C4-2B (cell line): ENCODE data around the gene ATP4B.

ENCODE experiments used
- H3K27ac ChIP-seq: fragments of 450-650 bp; 2 replicates; pipeline ENCODE4 v1.5.1; 2017
- ZFX ChIP-seq: fragments of 450-650 bp; IDR thresholded peaks from 2 replicates; pipeline ENCODE4 v1.6.1; 2017
- TF ChIP-seq, protein P1 (sequence below): fragments of 450-650 bp; conservative IDR thresholded peaks from 2 replicates; pipeline ENCODE4 v1.5.1; 2017; ENCODE audit warnings: mild to moderate bottlenecking

The ATP4B gene

DNA sequence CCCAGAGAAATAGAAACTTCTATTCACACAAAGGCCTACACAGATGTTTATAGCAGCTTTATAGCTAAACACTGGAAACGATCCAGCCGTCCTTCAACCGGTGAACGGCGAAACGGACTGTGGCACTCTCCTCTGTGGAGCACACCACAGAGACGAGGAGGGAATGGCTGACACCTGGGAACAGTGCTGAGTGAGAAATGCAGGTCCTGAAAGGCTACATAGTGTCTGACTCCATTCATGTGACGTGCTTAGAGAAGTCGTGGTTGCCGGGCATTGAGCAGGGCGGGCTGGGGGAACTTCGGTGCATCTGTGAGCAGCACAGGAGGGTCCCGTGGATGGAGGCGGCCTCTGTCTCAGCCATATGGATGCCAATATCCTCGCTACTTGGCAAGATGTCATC, 5.9 kb upstream of the ATP4B start:
- no peak overlapping the region for H3K27ac ChIP-seq
- TF ChIP-seq, protein P1, sequence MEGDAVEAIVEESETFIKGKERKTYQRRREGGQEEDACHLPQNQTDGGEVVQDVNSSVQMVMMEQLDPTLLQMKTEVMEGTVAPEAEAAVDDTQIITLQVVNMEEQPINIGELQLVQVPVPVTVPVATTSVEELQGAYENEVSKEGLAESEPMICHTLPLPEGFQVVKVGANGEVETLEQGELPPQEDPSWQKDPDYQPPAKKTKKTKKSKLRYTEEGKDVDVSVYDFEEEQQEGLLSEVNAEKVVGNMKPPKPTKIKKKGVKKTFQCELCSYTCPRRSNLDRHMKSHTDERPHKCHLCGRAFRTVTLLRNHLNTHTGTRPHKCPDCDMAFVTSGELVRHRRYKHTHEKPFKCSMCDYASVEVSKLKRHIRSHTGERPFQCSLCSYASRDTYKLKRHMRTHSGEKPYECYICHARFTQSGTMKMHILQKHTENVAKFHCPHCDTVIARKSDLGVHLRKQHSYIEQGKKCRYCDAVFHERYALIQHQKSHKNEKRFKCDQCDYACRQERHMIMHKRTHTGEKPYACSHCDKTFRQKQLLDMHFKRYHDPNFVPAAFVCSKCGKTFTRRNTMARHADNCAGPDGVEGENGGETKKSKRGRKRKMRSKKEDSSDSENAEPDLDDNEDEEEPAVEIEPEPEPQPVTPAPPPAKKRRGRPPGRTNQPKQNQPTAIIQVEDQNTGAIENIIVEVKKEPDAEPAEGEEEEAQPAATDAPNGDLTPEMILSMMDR: no peak
- no peak for TF ChIP-seq ZFX

DNA sequence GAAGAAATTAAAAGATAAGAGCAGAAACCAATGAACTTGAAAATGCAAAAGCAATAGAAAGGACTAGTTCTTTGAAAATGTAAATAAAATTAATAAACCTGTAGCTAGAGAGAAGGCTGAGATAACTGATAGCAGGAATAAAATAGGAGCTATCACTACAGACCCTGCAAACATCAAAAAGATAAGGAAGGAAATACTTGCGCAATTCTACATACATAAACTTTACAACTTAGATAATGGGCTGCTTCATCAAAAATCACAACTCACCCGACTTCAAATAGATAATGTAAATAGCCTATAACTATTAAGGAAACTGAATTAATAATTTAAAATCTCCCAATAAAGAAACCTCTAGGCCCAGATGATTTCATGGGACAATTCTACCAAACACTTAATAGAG, 3.5 kb upstream of the ATP4B start:
- H3K27ac ChIP-seq: no peak overlapping the region
- TF ChIP-seq ZFX: no peak
- TF ChIP-seq, protein P1: no peak

DNA sequence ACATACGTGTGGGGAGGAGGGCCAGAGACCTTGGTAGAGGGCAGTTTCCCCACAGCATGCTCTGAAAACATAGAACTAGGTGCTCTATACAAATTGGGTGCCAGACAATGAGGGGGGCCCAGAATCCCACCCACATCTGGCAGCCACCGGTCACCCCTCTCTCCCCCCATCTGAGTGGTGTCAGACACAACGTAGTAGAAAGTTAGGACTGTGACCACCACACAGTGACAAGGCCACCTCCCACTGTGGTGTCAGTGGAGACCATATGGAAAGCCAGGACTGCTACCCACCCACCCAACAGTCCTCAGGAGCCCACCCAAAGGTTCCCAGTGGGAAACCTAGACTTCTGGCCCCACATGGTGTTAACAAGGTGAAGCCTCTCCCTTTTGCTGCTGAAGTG, 2.1 kb upstream of the ATP4B start:
- no peak for TF ChIP-seq ZFX
- TF ChIP-seq, protein P1: no peak
- no peak overlapping the region for H3K27ac ChIP-seq

DNA sequence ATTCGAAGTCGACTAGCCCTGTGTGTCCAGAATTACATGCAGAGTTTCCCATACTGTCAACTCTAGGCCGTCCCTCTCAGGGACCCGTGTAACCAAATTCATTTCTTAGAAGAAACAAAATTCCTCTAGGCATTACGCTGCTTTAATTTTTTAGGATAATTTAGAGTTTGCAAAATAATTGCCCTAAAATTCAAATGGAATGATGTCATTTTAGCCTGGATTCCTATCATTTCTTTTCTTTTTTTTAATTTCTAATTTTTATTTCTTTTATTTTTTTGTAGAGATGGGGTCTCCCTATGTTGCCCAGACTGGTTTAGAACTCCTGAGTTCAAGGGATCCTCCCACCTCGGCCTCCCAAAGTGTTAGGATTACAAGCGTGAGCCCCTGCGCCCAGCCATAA, 1.3 kb upstream of the ATP4B start:
- TF ChIP-seq, protein P1: no peak
- no peak for TF ChIP-seq ZFX
- H3K27ac ChIP-seq: no peak overlapping the region

DNA sequence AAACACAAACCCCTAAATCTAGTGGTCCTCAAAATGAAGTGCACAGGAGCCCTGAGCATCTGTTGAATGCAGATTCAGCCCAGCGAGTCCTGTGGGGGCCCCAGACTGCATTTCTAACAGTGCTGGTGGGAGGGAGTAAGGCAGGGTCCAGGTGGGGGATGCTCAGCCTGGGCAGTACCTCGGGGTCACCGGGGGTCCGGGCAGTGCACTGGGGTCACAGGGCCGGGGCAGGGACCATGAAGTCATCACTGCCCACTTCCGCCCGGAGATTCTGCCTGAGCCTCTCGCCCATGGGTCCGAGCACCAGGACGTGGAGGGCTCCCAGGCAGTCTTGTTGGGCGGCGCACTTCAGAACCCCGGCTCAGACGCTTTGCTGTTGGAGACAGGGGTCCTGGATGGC, 838 bp upstream of the ATP4B start:
- TF ChIP-seq, protein P1: no peak
- TF ChIP-seq ZFX: no peak
- no peak overlapping the region for H3K27ac ChIP-seq

DNA sequence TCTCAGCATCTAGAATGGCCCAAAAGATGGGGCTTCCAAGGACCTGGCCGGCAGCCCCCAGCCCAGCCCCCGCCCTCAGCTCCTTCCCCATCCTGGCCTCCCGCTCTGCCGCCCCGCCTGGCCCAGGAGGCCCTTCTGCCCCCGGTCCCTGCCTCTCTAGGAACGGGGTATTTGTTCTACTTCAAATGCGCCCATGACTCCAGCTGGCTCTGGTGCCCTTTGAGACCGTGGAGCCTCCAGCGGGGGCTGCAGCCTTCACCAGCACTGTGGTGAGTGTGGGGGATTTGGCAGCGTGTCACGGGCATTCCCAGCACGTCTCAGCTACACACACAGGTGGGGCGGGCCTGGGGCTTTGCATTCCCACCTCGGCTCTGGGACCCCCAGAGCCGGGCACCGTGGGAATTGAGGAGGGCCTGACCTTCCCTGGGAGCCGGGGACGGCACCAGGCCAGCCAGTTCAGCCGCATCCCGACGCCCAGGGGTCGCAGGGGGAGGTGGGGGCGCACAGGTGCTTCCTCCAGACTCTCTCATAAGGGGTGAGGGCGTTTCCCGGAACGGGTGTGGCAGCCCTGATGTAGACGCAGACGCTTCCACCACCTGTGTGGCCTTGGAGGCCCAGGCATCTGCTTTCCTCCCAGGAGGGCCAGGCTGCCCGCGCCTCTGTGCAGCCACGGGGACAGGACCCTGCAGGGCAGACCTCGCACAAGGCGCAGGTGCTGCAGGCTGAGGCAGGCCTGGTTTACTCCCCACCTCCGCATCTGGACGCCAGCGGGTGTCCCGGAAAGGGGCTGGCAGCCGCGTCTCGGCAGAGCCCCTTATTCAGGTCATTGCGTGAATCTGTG, 947 bp downstream of the ATP4B start:
- H3K27ac ChIP-seq: no peak overlapping the region
- TF ChIP-seq, protein P1: no peak
- TF ChIP-seq ZFX: no peak

DNA sequence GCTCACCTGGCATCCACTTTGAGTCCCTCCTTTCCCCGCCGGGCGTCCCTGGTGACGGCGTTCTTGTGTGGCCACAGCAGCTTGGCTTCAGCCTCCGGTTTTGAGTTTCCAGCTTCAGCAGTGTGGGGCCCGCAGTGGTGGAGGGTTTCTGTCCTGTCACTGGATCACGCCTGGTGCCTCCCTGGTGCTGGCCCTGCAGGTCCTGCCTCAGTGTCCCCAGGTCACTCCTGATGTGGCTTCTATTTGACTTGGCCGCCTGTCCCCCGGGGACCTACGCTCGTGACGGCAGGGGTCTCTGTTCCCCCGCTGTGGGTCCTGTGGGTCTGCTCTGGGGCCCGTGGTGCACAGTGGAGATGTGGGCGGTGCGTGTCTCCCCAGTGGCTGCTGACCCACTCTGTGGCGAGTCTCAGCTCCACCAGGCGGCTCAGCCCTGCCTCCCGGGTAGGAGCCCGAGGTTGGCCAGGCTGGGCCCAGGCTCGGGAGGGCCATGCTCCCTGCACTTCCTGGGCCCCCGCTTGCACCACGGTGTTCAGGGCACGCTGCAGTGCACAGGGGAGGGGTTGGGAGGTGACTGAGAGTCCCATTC, 1.9 kb downstream of the ATP4B start:
- no peak for TF ChIP-seq ZFX
- TF ChIP-seq, protein P1: no peak
- H3K27ac ChIP-seq: no peak overlapping the region
